Memory B cell (primary cell): ENCODE measurements around the gene SDF4.

Experiments used
- ATAC-seq: fragments of 150-1000 bp; cut with Tn5 transposase; 2 replicates; pipeline ENCODE4 v1.10.0; 2021; ENCODE audit warnings: low read depth, mild to moderate bottlenecking, moderate library complexity
- DNase-seq, 2 donors: peaks; one replicate each; pipeline ENCODE4 v3.0.0; 2022; ENCODE audit warnings: low spot score in 2 of 2
- H3K27ac Mint-ChIP-seq: one replicate; pipeline ENCODE4 v1.8.0; 2022; ENCODE audit warnings: mild to moderate bottlenecking, moderate library complexity, mixed read lengths
- H3K27me3 Mint-ChIP-seq: one replicate; pipeline ENCODE4 v1.8.0; 2022; ENCODE audit warnings: mixed read lengths
- H3K36me3 Mint-ChIP-seq: one replicate; pipeline ENCODE4 v1.8.0; 2022; ENCODE audit warnings: mild to moderate bottlenecking, mixed read lengths
- H3K4me1 Mint-ChIP-seq: one replicate; pipeline ENCODE4 v1.8.0; 2022; ENCODE audit warnings: mixed read lengths
- H3K4me3 Mint-ChIP-seq: one replicate; pipeline ENCODE4 v1.8.0; 2022; ENCODE audit warnings: mild to moderate bottlenecking, moderate library complexity, mixed read lengths
- H3K9me3 Mint-ChIP-seq: one replicate; pipeline ENCODE4 v1.8.0; 2022; ENCODE audit warnings: mixed read lengths

SDF4 gene

GRCh38 chr1:1185101-1185765, 46.6 kb downstream of the SDF4 start:
- Mint-ChIP-seq H3K4me1 (peaks cover 10% of the 10 kb centered on the region), H3K36me3 (no peaks in the 10 kb centered on the region), H3K27me3 (peaks cover 16% of the 10 kb centered on the region), H3K27ac (no peak overlapping the region), H3K4me3 (no peak overlapping the region), H3K9me3 (no peaks in the 10 kb centered on the region)
- peak; percentile 6 for ATAC-seq
- DNase-seq = no peak

- Mint-ChIP-seq H3K4me1 (peaks cover 10% of the 10 kb centered on the region), H3K27ac (peak overlapping the region; percentile 74), H3K27me3 (peaks cover 16% of the 10 kb centered on the region), H3K4me3 (no peak overlapping the region), H3K36me3 (no peaks in the 10 kb centered on the region), H3K9me3 (no peaks in the 10 kb centered on the region)
- ATAC-seq (peak; percentile 19), DNase-seq (no peak)
These were observed 47.7 kb downstream of the SDF4 start for GRCh38 chr1:1183833-1184775.

GRCh38 chr1:1183221-1183747, 48.5 kb downstream of the SDF4 start:
- peak overlapping the region; percentile 74 for H3K27ac Mint-ChIP-seq

GRCh38 chr1:1182491-1183220, 49.1 kb downstream of the SDF4 start:
- Mint-ChIP-seq H3K4me1 (peaks cover 12% of the 10 kb centered on the region), H3K36me3 (no peaks in the 10 kb centered on the region), H3K27ac (no peak overlapping the region), H3K27me3 (peaks cover 16% of the 10 kb centered on the region), H3K9me3 (no peaks in the 10 kb centered on the region), H3K4me3 (no peak overlapping the region)
- ATAC-seq (no peak), DNase-seq (no peak)

More at GRCh38 chr1:1183221-1183747, 48.5 kb downstream of the SDF4 start:
- no peak overlapping the region for H3K4me3 Mint-ChIP-seq
- peaks cover 10% of the 10 kb centered on the region for H3K4me1 Mint-ChIP-seq
- no peaks in the 10 kb centered on the region for H3K36me3 Mint-ChIP-seq
- H3K9me3 Mint-ChIP-seq = no peaks in the 10 kb centered on the region
- ATAC-seq (no peak), DNase-seq (no peak)
- H3K27me3 Mint-ChIP-seq = peaks cover 16% of the 10 kb centered on the region

GRCh38 chr1:1181938-1182410, 49.8 kb downstream of the SDF4 start:
- Mint-ChIP-seq H3K4me1 (peaks cover 14% of the 10 kb centered on the region), H3K4me3 (no peak overlapping the region), H3K27ac (no peak overlapping the region), H3K27me3 (peaks cover 17% of the 10 kb centered on the region), H3K9me3 (no peaks in the 10 kb centered on the region), H3K36me3 (peaks cover 1% of the 10 kb centered on the region)
- no peak for DNase-seq
- no peak for ATAC-seq

- H3K27ac Mint-ChIP-seq = no peak overlapping the region
- H3K9me3 Mint-ChIP-seq = no peaks in the 10 kb centered on the region
- peaks cover 17% of the 10 kb centered on the region for H3K4me1 Mint-ChIP-seq
- H3K4me3 Mint-ChIP-seq = no peak overlapping the region
- peaks cover 4% of the 10 kb centered on the region for H3K36me3 Mint-ChIP-seq
- DNase-seq (no peak), ATAC-seq (no peak)
- peaks cover 20% of the 10 kb centered on the region for H3K27me3 Mint-ChIP-seq
These were observed 50.5 kb downstream of the SDF4 start for GRCh38 chr1:1181129-1181937.

- Mint-ChIP-seq H3K9me3 (no peaks in the 10 kb centered on the region), H3K27me3 (peaks cover 26% of the 10 kb centered on the region), H3K36me3 (peaks cover 4% of the 10 kb centered on the region), H3K4me3 (no peak overlapping the region), H3K27ac (no peak overlapping the region), H3K4me1 (peaks cover 27% of the 10 kb centered on the region)
- ATAC-seq = no peak
- DNase-seq = no peak
These were observed 51.6 kb downstream of the SDF4 start for GRCh38 chr1:1179983-1180861.

GRCh38 chr1:1179346-1179982, 52.3 kb downstream of the SDF4 start:
- peaks cover 4% of the 10 kb centered on the region for H3K36me3 Mint-ChIP-seq
- no peak overlapping the region for H3K4me3 Mint-ChIP-seq
- H3K27ac Mint-ChIP-seq = no peak overlapping the region
- peaks cover 27% of the 10 kb centered on the region for H3K4me1 Mint-ChIP-seq
- DNase-seq (no peak), ATAC-seq (no peak)
- H3K9me3 Mint-ChIP-seq = no peaks in the 10 kb centered on the region
- peaks cover 26% of the 10 kb centered on the region for H3K27me3 Mint-ChIP-seq

DNA sequence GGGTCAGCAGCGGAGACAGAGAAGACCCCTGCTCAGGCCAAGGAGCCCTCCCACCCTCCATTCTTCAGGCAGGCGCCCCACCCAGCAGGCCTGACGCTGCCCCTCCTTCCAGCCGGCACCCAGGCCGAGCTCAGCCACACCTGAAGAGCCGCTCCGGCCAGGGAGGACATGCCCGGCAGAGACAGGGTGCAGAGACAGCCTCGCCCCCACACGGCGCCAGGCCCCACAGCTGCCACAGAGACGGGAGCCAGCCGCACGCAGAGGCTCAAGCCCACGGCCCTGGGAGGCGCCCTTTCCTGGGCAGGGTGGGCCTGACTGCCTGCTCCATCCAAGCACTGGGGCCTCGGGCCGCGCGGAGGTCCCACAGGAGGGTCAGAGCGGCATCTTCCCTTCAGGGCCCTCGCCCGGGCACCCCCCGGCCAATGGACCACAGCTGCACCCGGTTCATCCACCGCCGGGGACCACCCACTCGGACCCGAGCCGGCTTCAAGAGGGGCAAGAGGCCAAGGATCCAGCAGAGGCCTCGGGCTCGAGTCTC, 52.9 kb downstream of the SDF4 start:
- DNase-seq = no peak
- H3K27ac Mint-ChIP-seq = no peak overlapping the region
- H3K27me3 Mint-ChIP-seq = peaks cover 26% of the 10 kb centered on the region

DNA sequence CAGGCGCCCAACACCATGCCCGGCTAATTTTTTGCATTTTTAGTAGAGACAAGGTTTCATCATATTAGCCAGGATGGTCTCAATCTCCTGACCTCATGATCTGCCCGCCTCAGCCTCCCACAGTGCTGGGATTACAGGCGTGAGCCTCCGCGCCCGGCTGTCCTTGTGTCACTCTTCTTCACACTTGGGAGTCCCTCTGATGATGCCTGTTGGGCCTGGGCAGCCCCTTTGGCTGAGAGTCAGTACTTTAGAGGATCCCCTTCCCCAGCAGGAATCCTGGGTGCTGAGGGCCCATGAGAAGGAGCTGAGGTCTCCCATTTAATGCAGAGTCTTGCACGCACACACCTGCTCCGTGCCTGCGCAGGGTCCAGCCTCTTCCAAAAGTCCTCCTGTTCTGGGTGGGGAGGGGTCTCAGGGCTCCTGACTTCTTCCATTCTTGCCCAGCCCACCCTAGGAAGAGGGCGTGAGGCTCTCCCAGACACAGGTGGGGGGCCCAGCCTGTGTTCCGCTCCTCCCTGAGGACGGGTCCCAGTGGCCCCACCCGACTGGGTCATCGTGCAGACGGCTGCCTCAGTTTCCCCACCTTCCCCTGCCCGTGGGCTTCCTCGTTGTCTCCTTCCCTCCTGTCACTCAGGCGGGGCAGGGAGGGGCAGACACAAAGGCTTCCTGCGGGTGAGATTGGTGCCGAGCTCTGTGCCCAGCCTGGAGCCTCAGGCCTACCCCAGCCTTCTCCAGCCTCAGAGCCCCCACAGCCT, 54.2 kb downstream of the SDF4 start:
- Mint-ChIP-seq H3K9me3 (no peaks in the 10 kb centered on the region), H3K36me3 (peaks cover 4% of the 10 kb centered on the region), H3K4me1 (peaks cover 27% of the 10 kb centered on the region), H3K27me3 (peaks cover 23% of the 10 kb centered on the region), H3K4me3 (no peak overlapping the region), H3K27ac (no peak overlapping the region)
- no peak for ATAC-seq
- no peak for DNase-seq

More for the DNA sequence above, 52.9 kb downstream of the SDF4 start:
- peaks cover 27% of the 10 kb centered on the region for H3K4me1 Mint-ChIP-seq
- H3K4me3 Mint-ChIP-seq = no peak overlapping the region
- peaks cover 4% of the 10 kb centered on the region for H3K36me3 Mint-ChIP-seq
- ATAC-seq = no peak
- no peaks in the 10 kb centered on the region for H3K9me3 Mint-ChIP-seq

DNA sequence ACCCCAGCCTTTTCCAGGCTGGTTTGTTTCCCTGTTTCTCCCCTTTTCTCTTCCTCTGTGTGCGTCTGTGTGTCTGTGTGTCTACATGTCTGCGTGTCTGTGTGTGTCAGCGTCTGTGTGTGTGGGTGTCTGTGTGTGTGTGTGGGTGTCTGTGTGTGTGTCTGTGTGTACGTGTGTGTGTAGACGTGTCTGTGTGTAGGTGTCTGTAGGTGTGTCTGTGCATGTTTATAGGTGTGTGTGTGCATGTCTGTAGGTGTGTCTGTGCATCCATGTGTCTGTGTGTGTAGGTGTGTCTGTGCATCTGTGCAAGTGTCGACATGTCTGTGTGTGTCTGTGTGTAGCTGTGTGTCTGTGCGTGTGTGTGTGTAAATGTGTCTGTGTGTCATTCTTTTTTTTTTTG, 54.9 kb downstream of the SDF4 start:
- H3K4me1 Mint-ChIP-seq = peaks cover 29% of the 10 kb centered on the region
- peaks cover 4% of the 10 kb centered on the region for H3K36me3 Mint-ChIP-seq
- ATAC-seq (no peak), DNase-seq (no peak)
- no peak overlapping the region for H3K4me3 Mint-ChIP-seq
- no peak overlapping the region for H3K27ac Mint-ChIP-seq
- no peaks in the 10 kb centered on the region for H3K9me3 Mint-ChIP-seq
- H3K27me3 Mint-ChIP-seq = peaks cover 19% of the 10 kb centered on the region
